ENCODE data around the gene CPZ. TPM values are rescaled to one million over a fixed set of nuclear protein-coding genes. Genes with fewer than 3 reads are reported as not detected.

The CPZ gene
- total and polyA plus RNA-seq, 2 experiments from 2014 or later, result 24.6 to 37.3 TPM

DNA sequence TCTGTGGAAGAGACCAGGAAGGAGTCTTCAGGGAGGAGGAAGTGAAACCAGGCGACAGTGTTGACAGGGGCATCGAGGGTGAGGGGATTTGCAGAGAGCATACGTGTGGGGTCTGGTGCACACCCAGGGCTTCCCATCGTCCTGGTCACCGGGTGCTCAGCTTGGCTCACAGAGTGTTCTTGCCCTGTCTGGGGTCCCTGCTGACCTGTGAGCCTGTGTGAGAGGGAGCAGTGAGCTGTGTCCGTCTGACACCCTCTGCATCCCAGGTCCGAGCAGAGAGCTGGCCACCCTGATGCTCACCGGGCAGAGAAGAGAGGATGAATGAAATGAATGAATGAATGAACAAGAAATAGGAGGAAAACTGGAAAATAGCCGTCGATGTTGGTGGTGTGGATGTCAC lies 46.5 kb downstream of the CPZ start:
- no peak overlapping the region for H3K4me3 Mint-ChIP-seq
- Histone ChIP-seq H3K27me3 (ENCODE audit: insufficient read depth) (no peaks in the 10 kb centered on the region), H3K4me1 (ENCODE audit: insufficient read depth) (no peaks in the 10 kb centered on the region), H3K4me2 (no peak overlapping the region), H3F3A (replicated peaks; ENCODE audit: low read depth) (0 out of 2 replicates have a peak, but pooled peaks cover 2% of the 10 kb centered on the region), H3K27ac (ENCODE audit: low read depth) (no peak overlapping the region), H3K36me3 (ENCODE audit: insufficient read depth) (no peaks in the 10 kb centered on the region), H2AFZ (no peak overlapping the region), H4K20me1 (replicated peaks; ENCODE audit: insufficient read depth) (no peaks in the 10 kb centered on the region), H3K9me2 (ENCODE audit: insufficient read depth) (no peaks in the 10 kb centered on the region), H3K4me3 (no peak overlapping the region), H3K79me2 (replicated peaks; ENCODE audit: insufficient read depth) (no peaks in the 10 kb centered on the region)
- TF ChIP-seq JUNB (IDR thresholded peaks at IDR 0.05; ENCODE audit: unreplicated experiment) (no peak), POLR2AphosphoS5 (IDR thresholded peaks at IDR 0.05; ENCODE audit: low read depth) (no peak), NANOG (IDR thresholded peaks at IDR 0.05; ENCODE audit: borderline replicate concordance) (no peak), CREB1 (CRISPR knock-in tag; IDR thresholded peaks at IDR 0.05; ENCODE audit: low read depth) (no peak), EZH2phosphoT487 (IDR thresholded peaks at IDR 0.05; ENCODE audit: unreplicated experiment) (no peak)
- TF ChIP-seq, protein P1, sequence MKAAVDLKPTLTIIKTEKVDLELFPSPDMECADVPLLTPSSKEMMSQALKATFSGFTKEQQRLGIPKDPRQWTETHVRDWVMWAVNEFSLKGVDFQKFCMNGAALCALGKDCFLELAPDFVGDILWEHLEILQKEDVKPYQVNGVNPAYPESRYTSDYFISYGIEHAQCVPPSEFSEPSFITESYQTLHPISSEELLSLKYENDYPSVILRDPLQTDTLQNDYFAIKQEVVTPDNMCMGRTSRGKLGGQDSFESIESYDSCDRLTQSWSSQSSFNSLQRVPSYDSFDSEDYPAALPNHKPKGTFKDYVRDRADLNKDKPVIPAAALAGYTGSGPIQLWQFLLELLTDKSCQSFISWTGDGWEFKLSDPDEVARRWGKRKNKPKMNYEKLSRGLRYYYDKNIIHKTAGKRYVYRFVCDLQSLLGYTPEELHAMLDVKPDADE (IDR thresholded peaks at IDR 0.05), result no peak
- TF ChIP-seq, protein P2, sequence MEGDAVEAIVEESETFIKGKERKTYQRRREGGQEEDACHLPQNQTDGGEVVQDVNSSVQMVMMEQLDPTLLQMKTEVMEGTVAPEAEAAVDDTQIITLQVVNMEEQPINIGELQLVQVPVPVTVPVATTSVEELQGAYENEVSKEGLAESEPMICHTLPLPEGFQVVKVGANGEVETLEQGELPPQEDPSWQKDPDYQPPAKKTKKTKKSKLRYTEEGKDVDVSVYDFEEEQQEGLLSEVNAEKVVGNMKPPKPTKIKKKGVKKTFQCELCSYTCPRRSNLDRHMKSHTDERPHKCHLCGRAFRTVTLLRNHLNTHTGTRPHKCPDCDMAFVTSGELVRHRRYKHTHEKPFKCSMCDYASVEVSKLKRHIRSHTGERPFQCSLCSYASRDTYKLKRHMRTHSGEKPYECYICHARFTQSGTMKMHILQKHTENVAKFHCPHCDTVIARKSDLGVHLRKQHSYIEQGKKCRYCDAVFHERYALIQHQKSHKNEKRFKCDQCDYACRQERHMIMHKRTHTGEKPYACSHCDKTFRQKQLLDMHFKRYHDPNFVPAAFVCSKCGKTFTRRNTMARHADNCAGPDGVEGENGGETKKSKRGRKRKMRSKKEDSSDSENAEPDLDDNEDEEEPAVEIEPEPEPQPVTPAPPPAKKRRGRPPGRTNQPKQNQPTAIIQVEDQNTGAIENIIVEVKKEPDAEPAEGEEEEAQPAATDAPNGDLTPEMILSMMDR (conservative IDR thresholded peaks at IDR 0.05; ENCODE audit: low read depth in 2 of 2), result no peak
- no peaks in the 10 kb centered on the region for H3K36me3 Mint-ChIP-seq (ENCODE audit: low read depth)
- H3K27ac Mint-ChIP-seq, result no peak overlapping the region
- H3K9me3 Mint-ChIP-seq, result no peaks in the 10 kb centered on the region; the same call in 2 of the 3 replicates
- no peak for ATAC-seq
- H3K27me3 Mint-ChIP-seq (ENCODE audit: insufficient read depth, low read depth, poor library complexity), result peaks cover 20% of the 10 kb centered on the region
- DNase-seq (ENCODE audit: low spot score), result no peak
- H3K4me1 Mint-ChIP-seq, result no peaks in the 10 kb centered on the region; the same call in 2 of the 3 replicates

DNA sequence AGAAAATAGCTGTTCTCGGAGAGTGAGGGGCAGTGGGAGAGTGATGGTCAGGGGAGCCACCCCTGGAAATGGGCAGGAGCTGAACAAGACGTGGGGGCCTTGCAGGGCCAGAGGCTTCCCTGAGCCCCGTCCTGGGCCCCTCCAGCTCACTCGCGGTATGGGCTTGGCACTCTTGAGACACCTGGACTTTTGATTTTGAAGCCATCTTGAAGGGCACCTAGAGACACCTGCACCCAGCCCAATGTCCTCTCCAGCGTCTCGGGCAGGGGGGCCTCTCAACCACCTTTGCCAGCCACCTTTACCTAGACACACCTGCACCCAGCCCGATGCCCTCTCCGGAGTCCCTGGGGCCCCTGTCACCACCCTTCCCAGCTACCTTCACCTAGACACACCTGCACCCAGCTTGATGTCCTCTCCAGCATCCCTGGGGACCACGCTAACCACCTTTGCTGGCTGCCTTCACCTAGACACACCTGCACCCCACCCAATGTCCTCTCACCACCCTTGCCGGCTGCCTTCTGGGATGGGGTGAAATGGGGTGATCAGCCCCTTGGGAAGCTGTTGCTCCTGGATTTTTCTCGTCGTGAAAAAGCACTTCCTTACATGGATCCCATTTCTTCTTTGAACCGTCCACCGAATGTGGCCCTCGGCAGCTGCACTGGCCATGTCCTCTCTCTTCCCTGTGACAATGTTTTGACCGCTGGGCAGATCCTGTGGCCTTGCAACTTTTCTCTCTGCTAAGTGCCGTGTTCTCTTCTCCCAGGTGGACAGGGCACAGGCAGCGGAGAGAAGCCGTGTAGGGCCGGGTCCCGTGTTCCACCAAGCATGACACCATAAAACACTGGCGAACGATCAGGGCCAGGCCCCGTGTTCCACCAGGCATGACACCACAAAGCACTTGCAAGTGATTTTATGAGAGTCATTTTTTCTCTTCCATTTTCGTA lies 47.5 kb downstream of the CPZ start:
- Histone ChIP-seq H3K4me2 (no peak overlapping the region), H3K27ac (ENCODE audit: low read depth) (no peak overlapping the region), H3K79me2 (replicated peaks; ENCODE audit: insufficient read depth) (no peaks in the 10 kb centered on the region), H3K27me3 (ENCODE audit: insufficient read depth) (no peaks in the 10 kb centered on the region), H3K4me3 (no peak overlapping the region), H3K36me3 (ENCODE audit: insufficient read depth) (no peaks in the 10 kb centered on the region), H3F3A (replicated peaks; ENCODE audit: low read depth) (0 out of 2 replicates have a peak, but pooled peaks cover 2% of the 10 kb centered on the region), H3K9me2 (ENCODE audit: insufficient read depth) (no peaks in the 10 kb centered on the region), H4K20me1 (replicated peaks; ENCODE audit: insufficient read depth) (no peaks in the 10 kb centered on the region), H3K4me1 (ENCODE audit: insufficient read depth) (no peaks in the 10 kb centered on the region), H2AFZ (no peak overlapping the region)
- Mint-ChIP-seq H3K27me3 (ENCODE audit: insufficient read depth, low read depth, poor library complexity) (peaks cover 20% of the 10 kb centered on the region), H3K27ac (no peak overlapping the region), H3K4me1 (no peaks in the 10 kb centered on the region; the same call in 2 of the 3 replicates), H3K4me3 (no peak overlapping the region), H3K9me3 (no peaks in the 10 kb centered on the region; the same call in 2 of the 3 replicates), H3K36me3 (ENCODE audit: low read depth) (no peaks in the 10 kb centered on the region)
- no peak for DNase-seq (ENCODE audit: low spot score)
- ATAC-seq, result no peak
- TF ChIP-seq, protein P1 (IDR thresholded peaks at IDR 0.05), result no peak
- TF ChIP-seq, protein P2 (conservative IDR thresholded peaks at IDR 0.05; ENCODE audit: low read depth in 2 of 2), result no peak
- TF ChIP-seq, protein P3, sequence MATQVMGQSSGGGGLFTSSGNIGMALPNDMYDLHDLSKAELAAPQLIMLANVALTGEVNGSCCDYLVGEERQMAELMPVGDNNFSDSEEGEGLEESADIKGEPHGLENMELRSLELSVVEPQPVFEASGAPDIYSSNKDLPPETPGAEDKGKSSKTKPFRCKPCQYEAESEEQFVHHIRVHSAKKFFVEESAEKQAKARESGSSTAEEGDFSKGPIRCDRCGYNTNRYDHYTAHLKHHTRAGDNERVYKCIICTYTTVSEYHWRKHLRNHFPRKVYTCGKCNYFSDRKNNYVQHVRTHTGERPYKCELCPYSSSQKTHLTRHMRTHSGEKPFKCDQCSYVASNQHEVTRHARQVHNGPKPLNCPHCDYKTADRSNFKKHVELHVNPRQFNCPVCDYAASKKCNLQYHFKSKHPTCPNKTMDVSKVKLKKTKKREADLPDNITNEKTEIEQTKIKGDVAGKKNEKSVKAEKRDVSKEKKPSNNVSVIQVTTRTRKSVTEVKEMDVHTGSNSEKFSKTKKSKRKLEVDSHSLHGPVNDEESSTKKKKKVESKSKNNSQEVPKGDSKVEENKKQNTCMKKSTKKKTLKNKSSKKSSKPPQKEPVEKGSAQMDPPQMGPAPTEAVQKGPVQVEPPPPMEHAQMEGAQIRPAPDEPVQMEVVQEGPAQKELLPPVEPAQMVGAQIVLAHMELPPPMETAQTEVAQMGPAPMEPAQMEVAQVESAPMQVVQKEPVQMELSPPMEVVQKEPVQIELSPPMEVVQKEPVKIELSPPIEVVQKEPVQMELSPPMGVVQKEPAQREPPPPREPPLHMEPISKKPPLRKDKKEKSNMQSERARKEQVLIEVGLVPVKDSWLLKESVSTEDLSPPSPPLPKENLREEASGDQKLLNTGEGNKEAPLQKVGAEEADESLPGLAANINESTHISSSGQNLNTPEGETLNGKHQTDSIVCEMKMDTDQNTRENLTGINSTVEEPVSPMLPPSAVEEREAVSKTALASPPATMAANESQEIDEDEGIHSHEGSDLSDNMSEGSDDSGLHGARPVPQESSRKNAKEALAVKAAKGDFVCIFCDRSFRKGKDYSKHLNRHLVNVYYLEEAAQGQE (IDR thresholded peaks at IDR 0.05; ENCODE audit: unreplicated experiment), result no peak

Measured in GM23338 (cell line).